ENCODE results near the gene GCNT3. TPM values are rescaled to one million over a fixed set of nuclear protein-coding genes. Genes with fewer than 3 reads are reported as not detected.

GCNT3 gene
- total RNA-seq, 2 experiments from 2014 or later = not detected

- Mint-ChIP-seq H3K36me3 (peaks cover 22% of the 10 kb centered on the region), H3K4me3 (no peak overlapping the region), H3K4me1 (peaks cover 3% of the 10 kb centered on the region), H3K27ac (no peak overlapping the region), H3K9me3 (no peaks in the 10 kb centered on the region), H3K27me3 (no peaks in the 10 kb centered on the region)
- no peak for DNase-seq
Measured at GRCh38 chr15:59647085-59647484, 35.5 kb downstream of the GCNT3 start.

GRCh38 chr15:59649603-59650002, 38.0 kb downstream of the GCNT3 start:
- Mint-ChIP-seq H3K4me3 (no peak overlapping the region), H3K4me1 (peaks cover 5% of the 10 kb centered on the region), H3K9me3 (peaks cover 2% of the 10 kb centered on the region), H3K36me3 (peaks cover 22% of the 10 kb centered on the region), H3K27me3 (no peaks in the 10 kb centered on the region), H3K27ac (no peak overlapping the region)
- DNase-seq = no peak

GRCh38 chr15:59654046-59654445, 42.5 kb downstream of the GCNT3 start:
- peaks cover 2% of the 10 kb centered on the region for H3K9me3 Mint-ChIP-seq
- peaks cover 20% of the 10 kb centered on the region for H3K36me3 Mint-ChIP-seq
- DNase-seq = no peak
- H3K4me3 Mint-ChIP-seq = no peak overlapping the region
- H3K4me1 Mint-ChIP-seq = peaks cover 5% of the 10 kb centered on the region
- H3K27me3 Mint-ChIP-seq = no peaks in the 10 kb centered on the region
- no peak overlapping the region for H3K27ac Mint-ChIP-seq

- Mint-ChIP-seq H3K36me3 (peaks cover 15% of the 10 kb centered on the region), H3K4me1 (peaks cover 2% of the 10 kb centered on the region), H3K9me3 (peaks cover 2% of the 10 kb centered on the region), H3K4me3 (no peak within 1 kb of the TSS), H3K27ac (no peak within 1 kb of the TSS), H3K27me3 (no peaks in the 10 kb centered on the region)
- DNase-seq = peak; percentile 96
Measured at GRCh38 chr15:59656897-59657634, 45.5 kb downstream of the GCNT3 start, which contains the start of gene GTF2A2. Gene GTF2A2, minus strand, starts transcription at chr15:59657515. Its CDS starts 5,238 bp downstream, at chr15:59652277.

- H3K27me3 Mint-ChIP-seq = no peaks in the 10 kb centered on the region
- peaks cover 15% of the 10 kb centered on the region for H3K36me3 Mint-ChIP-seq
- no peak overlapping the region for H3K27ac Mint-ChIP-seq
- no peaks in the 10 kb centered on the region for H3K9me3 Mint-ChIP-seq
- DNase-seq = peak; percentile 6
- H3K4me1 Mint-ChIP-seq = peaks cover 2% of the 10 kb centered on the region
- H3K4me3 Mint-ChIP-seq = no peak overlapping the region
Measured at GRCh38 chr15:59657635-59658125, 46.1 kb downstream of the GCNT3 start.

- no peak overlapping the region for H3K4me3 Mint-ChIP-seq
- peaks cover 15% of the 10 kb centered on the region for H3K36me3 Mint-ChIP-seq
- no peaks in the 10 kb centered on the region for H3K9me3 Mint-ChIP-seq
- H3K27ac Mint-ChIP-seq = no peak overlapping the region
- no peak for DNase-seq
- no peaks in the 10 kb centered on the region for H3K4me1 Mint-ChIP-seq
- no peaks in the 10 kb centered on the region for H3K27me3 Mint-ChIP-seq
Measured at GRCh38 chr15:59659366-59659765, 47.8 kb downstream of the GCNT3 start.

- H3K27me3 Mint-ChIP-seq = no peaks in the 10 kb centered on the region
- no peaks in the 10 kb centered on the region for H3K9me3 Mint-ChIP-seq
- DNase-seq = no peak
- no peaks in the 10 kb centered on the region for H3K4me1 Mint-ChIP-seq
- H3K4me3 Mint-ChIP-seq = no peak overlapping the region
- H3K36me3 Mint-ChIP-seq = peaks cover 18% of the 10 kb centered on the region
- no peak overlapping the region for H3K27ac Mint-ChIP-seq
Measured at GRCh38 chr15:59662260-59662659, 50.7 kb downstream of the GCNT3 start.

GRCh38 chr15:59668556-59668955, 57.0 kb downstream of the GCNT3 start:
- no peaks in the 10 kb centered on the region for H3K27me3 Mint-ChIP-seq
- peaks cover 20% of the 10 kb centered on the region for H3K36me3 Mint-ChIP-seq

More at GRCh38 chr15:59668556-59668955, 57.0 kb downstream of the GCNT3 start:
- Mint-ChIP-seq H3K4me1 (no peaks in the 10 kb centered on the region), H3K9me3 (no peaks in the 10 kb centered on the region), H3K27ac (no peak overlapping the region), H3K4me3 (no peak overlapping the region)
- DNase-seq = no peak

Other genes starting within 250 kb of the GCNT3 start
- gene MYO1E, start 238.9 kb upstream of the GCNT3 start, total RNA-seq = 10 to 100 TPM; 51.0 to 61.0 TPM
- 1 to 10 TPM; 1.3 to 1.6 TPM for gene FAM81A, start 173.6 kb upstream of the GCNT3 start, total RNA-seq
- 100 to 1,000 TPM; 237 to 246 TPM for gene GTF2A2, start 45.7 kb downstream of the GCNT3 start, total RNA-seq
- 10 to 100 TPM; 68.4 to 76.4 TPM for gene BNIP2, start 77.5 kb downstream of the GCNT3 start, total RNA-seq

All from activated naive CD8-positive, alpha-beta T cell treated with anti-CD3 and anti-CD28 coated beads for 36 hours (primary cell).